GM23338 (cell line): Measurements from ENCODE around the gene ZBTB3.
"Not testable (repeated sequence)": the region's sequence is repeated elsewhere in the genome, so short reads cannot be mapped to it uniquely, and the experiment has no call there.

Source experiments
- CTCF ChIP-seq, 2 experiments: fragments of 200-600 bp in 1 of 2; sonication (generic) in 1 of 2; conservative IDR thresholded peaks; 2 replicates each; pipeline versions ENCODE4 v1.5.1 to v1.6.1; 2016 to 2017; ENCODE audit warnings: antibody characterized with exemption in 2 of 2, low read depth in 2 of 2, mild to moderate bottlenecking in 2 of 2, moderate library complexity in 1 of 2
- ETS1 ChIP-seq: IDR thresholded peaks from 2 replicates; pipeline ENCODE4 v1.6.1; 2016; ENCODE audit warnings: antibody characterized with exemption
- EZH2 ChIP-seq: fragments of 200-600 bp; sonication (generic); IDR thresholded peaks from one replicate; pipeline ENCODE4 v1.8.0; 2017; ENCODE audit warnings: antibody characterized with exemption, mild to moderate bottlenecking, low read depth; ENCODE audit not compliant: unreplicated experiment
- EZH2phosphoT487 ChIP-seq: fragments of 200-600 bp; sonication (generic); IDR thresholded peaks from one replicate; pipeline ENCODE4 v1.8.1; 2018; ENCODE audit warnings: antibody characterized with exemption; ENCODE audit not compliant: unreplicated experiment
- JUNB ChIP-seq: IDR thresholded peaks from one replicate; pipeline ENCODE4 v1.6.1; 2016; ENCODE audit warnings: antibody characterized with exemption; ENCODE audit not compliant: unreplicated experiment
- POLR2AphosphoS5 ChIP-seq: IDR thresholded peaks from 2 replicates; pipeline ENCODE4 v1.6.1; 2016; ENCODE audit warnings: antibody characterized with exemption, low read depth
- REST ChIP-seq: IDR thresholded peaks from one replicate; pipeline ENCODE4 v1.6.1; 2018; ENCODE audit warnings: antibody characterized with exemption; ENCODE audit not compliant: unreplicated experiment

GRCh38 chr11:62749931-62750330 is 4.0 kb downstream of the ZBTB3 start:
- TF ChIP-seq CTCF (conservative IDR thresholded peaks at IDR 0.05; ENCODE audit: low read depth in 2 of 2); POLR2AphosphoS5; EZH2; REST; EZH2phosphoT487; JUNB; ETS1: not testable (repeated sequence)
